HUES64 (cell line): ENCODE measurements around the gene FRMD3.

Experiments
- H3K27ac ChIP-seq: 2 replicates; pipeline ENCODE4 v1.7.0; 2013; ENCODE audit warnings: low read depth, low read length, inconsistent platforms
- H3K27me3 ChIP-seq: 2 replicates; pipeline ENCODE4 v1.6.1; 2013; ENCODE audit warnings: mild to moderate bottlenecking, low read length; ENCODE audit not compliant: insufficient read depth
- H3K36me3 ChIP-seq: 2 replicates; pipeline ENCODE4 v1.6.1; 2013; ENCODE audit warnings: mild to moderate bottlenecking, low read length; ENCODE audit not compliant: insufficient read depth
- H3K4me1 ChIP-seq: 2 replicates; pipeline ENCODE4 v1.6.1; 2013; ENCODE audit warnings: mild to moderate bottlenecking, low read length, moderate library complexity; ENCODE audit not compliant: insufficient read depth
- H3K4me3 ChIP-seq: 2 replicates; pipeline ENCODE4 v1.5.1; 2013; ENCODE audit warnings: mild to moderate bottlenecking, low read length, moderate library complexity
- H3K9ac ChIP-seq: 2 replicates; pipeline ENCODE4 v1.6.1; 2013; ENCODE audit warnings: mild to moderate bottlenecking, low read depth, low read length
- H3K9me3 ChIP-seq: 2 replicates; pipeline ENCODE4 v1.6.1; 2013; ENCODE audit warnings: low read depth, low read length; ENCODE audit not compliant: insufficient read depth
- WGBS: fragments of 150-250, 120-280 bp; methylation state at CpG from one replicate; pipeline ENCODE4 v1.1.7; 2013; ENCODE audit warnings: missing lambda C conversion rate; 5-methylcytosine and 5-hydroxymethylcytosine counted together

Gene FRMD3

GRCh38 chr9:83200531-83200930 lies 337.7 kb downstream of the FRMD3 start:
- 97% methylated on average over 2 of the region's 2 CpGs for WGBS
- H3K9ac ChIP-seq: no peak overlapping the region
- no peaks in the 10 kb centered on the region for H3K9me3 ChIP-seq
- H3K36me3 ChIP-seq: no peaks in the 10 kb centered on the region
- no peaks in the 10 kb centered on the region for H3K27me3 ChIP-seq
- H3K4me3 ChIP-seq: no peak overlapping the region
- no peak overlapping the region for H3K27ac ChIP-seq
- peaks cover 8% of the 10 kb centered on the region; the same call in 1 of the 2 replicates for H3K4me1 ChIP-seq

- H3K4me1 ChIP-seq: peaks cover 8% of the 10 kb centered on the region; the same call in 1 of the 2 replicates
- H3K9ac ChIP-seq: no peak overlapping the region
- no peaks in the 10 kb centered on the region for H3K9me3 ChIP-seq
- no peak overlapping the region for H3K4me3 ChIP-seq
- H3K27me3 ChIP-seq: no peaks in the 10 kb centered on the region
- no peak overlapping the region for H3K27ac ChIP-seq
- no peaks in the 10 kb centered on the region for H3K36me3 ChIP-seq
- 90% methylated on average over 5 of the region's 6 CpGs for WGBS
These were observed 338.4 kb downstream of the FRMD3 start for GRCh38 chr9:83199832-83200231.

- H3K27me3 ChIP-seq: no peaks in the 10 kb centered on the region
- H3K4me1 ChIP-seq: peaks cover 8% of the 10 kb centered on the region; the same call in 1 of the 2 replicates
- H3K9ac ChIP-seq: no peak overlapping the region
- WGBS: 84% methylated on average over 5 of the region's 5 CpGs
- no peaks in the 10 kb centered on the region for H3K36me3 ChIP-seq
- H3K9me3 ChIP-seq: no peaks in the 10 kb centered on the region
- H3K4me3 ChIP-seq: no peak overlapping the region
- H3K27ac ChIP-seq: no peak overlapping the region
These were observed 339.0 kb downstream of the FRMD3 start for GRCh38 chr9:83199240-83199639.

- no peaks in the 10 kb centered on the region for H3K36me3 ChIP-seq
- H3K4me3 ChIP-seq: no peak overlapping the region
- WGBS: 90% methylated on average over 3 of the region's 3 CpGs
- H3K27me3 ChIP-seq: no peaks in the 10 kb centered on the region
- peaks cover 8% of the 10 kb centered on the region; the same call in 1 of the 2 replicates for H3K4me1 ChIP-seq
- H3K9me3 ChIP-seq: no peaks in the 10 kb centered on the region
- no peak overlapping the region for H3K27ac ChIP-seq
- H3K9ac ChIP-seq: no peak overlapping the region; the same call in 1 of the 2 replicates
These were observed 339.8 kb downstream of the FRMD3 start for GRCh38 chr9:83198371-83198770.

GRCh38 chr9:83197591-83197990 lies 340.6 kb downstream of the FRMD3 start:
- Histone ChIP-seq H3K4me3 (no peak overlapping the region), H3K9me3 (no peaks in the 10 kb centered on the region), H3K27ac (no peak overlapping the region), H3K27me3 (no peaks in the 10 kb centered on the region), H3K9ac (no peak overlapping the region), H3K4me1 (peaks cover 8% of the 10 kb centered on the region; the same call in 1 of the 2 replicates), H3K36me3 (no peaks in the 10 kb centered on the region)
- 82% methylated on average over 6 of the region's 6 CpGs for WGBS

- Histone ChIP-seq H3K4me1 (peaks cover 8% of the 10 kb centered on the region; the same call in 1 of the 2 replicates), H3K9ac (no peak overlapping the region)
- 96% methylated on average over 2 of the region's 2 CpGs for WGBS
These were observed 341.3 kb downstream of the FRMD3 start for GRCh38 chr9:83196946-83197345.

More at GRCh38 chr9:83196946-83197345, 341.3 kb downstream of the FRMD3 start:
- no peaks in the 10 kb centered on the region for H3K9me3 ChIP-seq
- H3K4me3 ChIP-seq: no peak overlapping the region
- H3K27ac ChIP-seq: no peak overlapping the region
- H3K27me3 ChIP-seq: no peaks in the 10 kb centered on the region
- H3K36me3 ChIP-seq: no peaks in the 10 kb centered on the region
